OCI-LY3 (cell line): ENCODE data around the gene MED9.

Source experiments
- H2AFZ ChIP-seq: fragments of 200-600, 300-600 bp; shearing (Covaris generic); 2 replicates; pipeline ENCODE4 v1.6.0; 2014; ENCODE audit warnings: antibody characterized with exemption, low read depth, low read length
- H3K27ac ChIP-seq: fragments of 200-600, 300-600 bp; sonication (generic); 2 replicates; pipeline ENCODE4 v1.5.1; 2014; ENCODE audit warnings: mild to moderate bottlenecking, low read length, moderate library complexity, mixed read lengths
- H3K27me3 ChIP-seq: fragments of 200-600, 300-600 bp; sonication (generic); 2 replicates; pipeline ENCODE4 v1.6.1; 2014; ENCODE audit warnings: low read depth, low read length, mixed read lengths
- H3K36me3 ChIP-seq: fragments of 200-600, 300-600 bp; sonication (generic); replicated peaks from 2 replicates; pipeline ENCODE3; 2014; ENCODE audit warnings: low read depth, low read length, mixed read lengths
- H3K4me1 ChIP-seq: fragments of 300-600, 200-600 bp; sonication (generic); 2 replicates; pipeline ENCODE4 v1.6.1; 2014; ENCODE audit warnings: low read length, mixed read lengths
- H3K4me2 ChIP-seq: fragments of 200-600, 300-600 bp; sonication (generic); 2 replicates; pipeline ENCODE4 v1.6.1; 2014; ENCODE audit warnings: low read length, mixed read lengths
- H3K4me3 ChIP-seq: fragments of 300-600, 200-600 bp; sonication (generic); 2 replicates; pipeline ENCODE4 v1.5.1; 2014; ENCODE audit warnings: antibody characterized with exemption, mild to moderate bottlenecking, low read length, moderate library complexity
- H3K79me2 ChIP-seq: fragments of 300-600, 200-600 bp; shearing (Covaris generic); 2 replicates; pipeline ENCODE4 v1.6.1; 2014; ENCODE audit warnings: mild to moderate bottlenecking, low read length, mixed read lengths
- H3K9ac ChIP-seq: fragments of 300-600, 200-600 bp; shearing (Covaris generic); 2 replicates; pipeline ENCODE4 v1.6.0; 2014; ENCODE audit warnings: mild to moderate bottlenecking, low read length, moderate library complexity
- H3K9me3 ChIP-seq: fragments of 200-600, 300-600 bp; shearing (Covaris generic); 2 replicates; pipeline ENCODE4 v1.6.1; 2014; ENCODE audit warnings: low read length, mixed read lengths; ENCODE audit not compliant: insufficient read depth
- H4K20me1 ChIP-seq: fragments of 200-600, 300-600 bp; sonication (generic); 2 replicates; pipeline ENCODE4 v1.6.1; 2016; ENCODE audit warnings: low read length, mixed read lengths; ENCODE audit not compliant: insufficient read depth
- EZH2phosphoT487 ChIP-seq: fragments of 200-600 bp; shearing (Covaris generic); IDR thresholded peaks from 2 replicates; pipeline ENCODE4 v1.6.1; 2018; ENCODE audit warnings: antibody characterized with exemption, mixed run types, low read depth
- TF ChIP-seq, protein P1 (sequence below): fragments of 200-600, 300-600 bp; sonication (generic); IDR thresholded peaks from 2 replicates; pipeline ENCODE4 v1.5.1; 2014; ENCODE audit warnings: antibody characterized with exemption, low read length, low read depth

Gene MED9

GRCh38 chr17:17505610-17506171 lies 28.9 kb downstream of the MED9 start:
- no peak for TF ChIP-seq EZH2phosphoT487
- TF ChIP-seq, protein P1, sequence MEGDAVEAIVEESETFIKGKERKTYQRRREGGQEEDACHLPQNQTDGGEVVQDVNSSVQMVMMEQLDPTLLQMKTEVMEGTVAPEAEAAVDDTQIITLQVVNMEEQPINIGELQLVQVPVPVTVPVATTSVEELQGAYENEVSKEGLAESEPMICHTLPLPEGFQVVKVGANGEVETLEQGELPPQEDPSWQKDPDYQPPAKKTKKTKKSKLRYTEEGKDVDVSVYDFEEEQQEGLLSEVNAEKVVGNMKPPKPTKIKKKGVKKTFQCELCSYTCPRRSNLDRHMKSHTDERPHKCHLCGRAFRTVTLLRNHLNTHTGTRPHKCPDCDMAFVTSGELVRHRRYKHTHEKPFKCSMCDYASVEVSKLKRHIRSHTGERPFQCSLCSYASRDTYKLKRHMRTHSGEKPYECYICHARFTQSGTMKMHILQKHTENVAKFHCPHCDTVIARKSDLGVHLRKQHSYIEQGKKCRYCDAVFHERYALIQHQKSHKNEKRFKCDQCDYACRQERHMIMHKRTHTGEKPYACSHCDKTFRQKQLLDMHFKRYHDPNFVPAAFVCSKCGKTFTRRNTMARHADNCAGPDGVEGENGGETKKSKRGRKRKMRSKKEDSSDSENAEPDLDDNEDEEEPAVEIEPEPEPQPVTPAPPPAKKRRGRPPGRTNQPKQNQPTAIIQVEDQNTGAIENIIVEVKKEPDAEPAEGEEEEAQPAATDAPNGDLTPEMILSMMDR, result no peak
- no peaks in the 10 kb centered on the region for H3K4me1 ChIP-seq

DNA sequence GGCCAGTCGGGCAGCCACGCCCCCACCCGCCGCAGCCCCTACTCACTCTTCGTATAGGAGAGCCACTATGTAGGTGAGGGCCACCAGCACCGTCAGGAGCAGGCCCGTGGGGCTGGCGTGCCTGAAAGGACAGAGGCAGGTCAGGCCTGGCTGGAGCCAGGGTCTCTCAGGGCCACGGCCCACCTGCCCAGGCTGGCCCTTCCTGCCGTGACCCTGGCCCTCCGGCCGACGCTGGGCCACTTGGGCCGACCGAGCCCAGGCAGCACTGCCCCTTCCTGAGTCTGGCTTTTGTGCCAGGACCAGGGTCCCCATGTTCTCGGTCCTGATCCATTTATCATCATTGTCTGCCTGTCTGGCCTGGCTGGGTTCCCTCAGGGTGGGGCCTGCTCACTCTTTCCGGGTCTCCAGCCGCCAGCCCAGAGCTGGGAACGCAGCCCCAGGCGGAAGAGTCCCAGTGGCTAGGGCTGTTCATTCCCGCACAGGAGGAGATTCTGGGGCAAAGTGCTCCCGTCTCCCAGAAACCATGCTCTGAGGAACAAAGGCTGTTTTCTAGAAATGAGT lies 29.5 kb downstream of the MED9 start:
- Histone ChIP-seq H3K27ac (no peak overlapping the region), H3K79me2 (no peaks in the 10 kb centered on the region), H3K4me1 (no peaks in the 10 kb centered on the region), H3K9me3 (no peaks in the 10 kb centered on the region), H2AFZ (no peak overlapping the region), H3K27me3 (no peaks in the 10 kb centered on the region), H4K20me1 (no peaks in the 10 kb centered on the region), H3K9ac (no peak overlapping the region), H3K4me2 (no peak overlapping the region), H3K36me3 (no peaks in the 10 kb centered on the region), H3K4me3 (no peak overlapping the region)
- TF ChIP-seq, protein P1, result no peak
- TF ChIP-seq EZH2phosphoT487, result no peak

More at GRCh38 chr17:17505610-17506171, 28.9 kb downstream of the MED9 start:
- H2AFZ ChIP-seq, result no peak overlapping the region
- H3K79me2 ChIP-seq, result no peaks in the 10 kb centered on the region
- no peak overlapping the region for H3K27ac ChIP-seq
- no peaks in the 10 kb centered on the region for H3K9me3 ChIP-seq
- H3K9ac ChIP-seq, result no peak overlapping the region
- H3K4me2 ChIP-seq, result no peak overlapping the region
- H3K27me3 ChIP-seq, result no peaks in the 10 kb centered on the region
- H3K4me3 ChIP-seq, result no peak overlapping the region
- no peaks in the 10 kb centered on the region for H3K36me3 ChIP-seq
- no peaks in the 10 kb centered on the region for H4K20me1 ChIP-seq

DNA sequence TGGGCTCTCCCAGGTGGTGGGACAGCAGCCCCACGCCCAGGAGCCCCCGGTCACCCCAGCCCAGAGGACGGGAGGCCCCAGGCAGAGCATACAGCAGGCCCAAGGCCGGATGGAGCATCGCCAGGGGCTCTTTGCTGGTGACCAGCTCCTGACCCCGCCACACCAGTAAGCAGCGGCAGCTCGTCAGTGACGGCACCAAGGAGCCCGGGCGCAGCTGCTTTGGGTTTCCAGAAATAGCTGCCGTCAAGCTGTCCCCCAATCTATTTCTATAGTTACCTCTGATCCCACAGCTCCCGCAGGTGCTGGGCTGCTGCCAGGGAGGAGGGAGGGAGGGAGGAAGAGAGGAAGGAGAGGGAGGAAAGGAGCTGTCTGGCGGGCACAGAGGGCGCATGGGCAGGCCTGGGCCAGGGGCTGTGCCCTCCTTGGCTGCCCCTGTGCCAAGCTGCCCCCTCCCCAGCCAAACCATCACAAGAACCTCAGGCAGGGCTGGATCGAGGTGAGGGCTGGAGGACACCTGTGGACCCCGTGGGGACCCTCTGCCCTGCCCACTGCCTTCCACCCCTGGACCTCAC lies 30.2 kb downstream of the MED9 start:
- Histone ChIP-seq H3K36me3 (no peaks in the 10 kb centered on the region), H3K4me1 (no peaks in the 10 kb centered on the region), H4K20me1 (no peaks in the 10 kb centered on the region), H3K9me3 (no peaks in the 10 kb centered on the region), H3K79me2 (no peaks in the 10 kb centered on the region), H3K9ac (no peak overlapping the region), H2AFZ (no peak overlapping the region), H3K27me3 (no peaks in the 10 kb centered on the region), H3K4me3 (no peak overlapping the region), H3K27ac (no peak overlapping the region), H3K4me2 (no peak overlapping the region)
- TF ChIP-seq, protein P1, result no peak
- TF ChIP-seq EZH2phosphoT487, result no peak

DNA sequence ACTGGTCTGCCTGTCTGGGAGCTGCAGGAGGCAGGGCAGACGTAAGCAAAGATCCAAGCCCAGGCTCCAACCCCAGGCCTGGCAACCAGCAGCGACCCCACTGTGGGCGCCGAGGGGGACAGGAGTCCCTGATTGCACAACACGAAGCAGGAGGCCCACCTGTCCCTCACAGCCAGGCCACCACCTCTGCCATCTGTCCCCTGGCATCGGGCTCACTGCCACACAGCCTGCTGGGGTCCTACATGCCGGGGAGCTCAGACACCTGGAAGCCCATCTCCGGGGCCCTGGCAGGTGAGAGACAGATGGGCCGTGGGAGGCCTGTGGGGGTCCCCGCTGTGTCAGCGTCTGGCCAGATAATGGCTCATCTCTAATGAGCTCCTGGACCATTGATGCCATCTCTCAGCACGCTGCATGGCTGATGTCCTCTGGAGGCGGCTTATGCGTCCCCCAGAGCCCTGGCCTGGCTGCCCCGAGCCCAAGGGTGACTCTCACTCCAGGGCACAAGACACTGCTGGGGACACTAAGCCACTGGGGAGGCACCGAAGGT lies 30.7 kb downstream of the MED9 start:
- Histone ChIP-seq H3K9ac (no peak overlapping the region), H3K4me3 (no peak overlapping the region), H3K27me3 (no peaks in the 10 kb centered on the region), H2AFZ (no peak overlapping the region), H3K4me2 (no peak overlapping the region), H3K27ac (no peak overlapping the region), H3K36me3 (no peaks in the 10 kb centered on the region), H3K79me2 (no peaks in the 10 kb centered on the region), H3K9me3 (no peaks in the 10 kb centered on the region), H4K20me1 (no peaks in the 10 kb centered on the region), H3K4me1 (no peaks in the 10 kb centered on the region)
- TF ChIP-seq EZH2phosphoT487, result no peak
